HT1080 (cell line): ENCODE data around the gene SEC24D. TPM values are rescaled to one million over a fixed set of nuclear protein-coding genes. Genes with fewer than 3 reads are reported as not detected.
"Not testable (repeated sequence)": the region's sequence is repeated elsewhere in the genome, so short reads cannot be mapped to it uniquely, and the experiment has no call there.

Source experiments
- DNase-seq: peaks from one replicate; pipeline ENCODE4 v3.0.0-alpha.2; 2015; ENCODE audit warnings: low read depth
- polyA plus RNA-seq, 2 experiments: library from polyadenylated mRNA; depleted of rRNA; stranded (reverse); fragments of >200 nt; gene quantifications; 2 replicates each; pipeline ENCODE4 v1.2.3, GENCODE V29; 2015
- total RNA-seq: library from RNA; depleted of rRNA; stranded (reverse); fragments of >200 nt; shearing (Covaris generic); gene quantifications from 2 replicates; pipeline ENCODE4 v1.2.3, GENCODE V29; 2014; rRNA removed

SEC24D gene
- total RNA-seq: 16.4 and 24.4 TPM in 2 replicates
- 31.3 and 36.3 TPM in 2 replicates for polyA plus RNA-seq (2015; cell fraction: cytosol; rRNA removed)
- polyA plus RNA-seq (2015; cell fraction: nucleus; rRNA removed): 67.9 and 71.4 TPM in 2 replicates

- peak; percentile 77 for DNase-seq
Observed at GRCh38 chr4:118835571-118836300, at the start of gene SEC24D. Gene SEC24D (minus strand): TSS chr4:118836126. CDS start chr4:118833696, 2,430 bp downstream.

GRCh38 chr4:118884716-118885115, 48.8 kb upstream of the SEC24D start:
- no peak for DNase-seq

GRCh38 chr4:118883861-118884260, 47.9 kb upstream of the SEC24D start:
- no peak for DNase-seq

- DNase-seq: no peak
Observed at GRCh38 chr4:118881512-118882146, 45.7 kb upstream of the SEC24D start.

- no peak for DNase-seq
Observed at GRCh38 chr4:118879409-118879808, 43.5 kb upstream of the SEC24D start.

- not testable (repeated sequence) for DNase-seq
Observed at GRCh38 chr4:118878507-118878906, 42.6 kb upstream of the SEC24D start.

- no peak for DNase-seq
Observed at GRCh38 chr4:118877797-118878196, 41.9 kb upstream of the SEC24D start.

- no peak for DNase-seq
Observed at GRCh38 chr4:118872181-118872580, 36.3 kb upstream of the SEC24D start.

- DNase-seq: peak; percentile 27
Observed at GRCh38 chr4:118869808-118870342, 33.9 kb upstream of the SEC24D start.

GRCh38 chr4:118867311-118868067, 31.6 kb upstream of the SEC24D start:
- no peak for DNase-seq

- no peak for DNase-seq
Observed at GRCh38 chr4:118866442-118866841, 30.5 kb upstream of the SEC24D start.

- DNase-seq: peak; percentile 59
Observed at GRCh38 chr4:118865091-118865708, 29.3 kb upstream of the SEC24D start.

- no peak for DNase-seq
Observed at GRCh38 chr4:118858779-118859178, 22.9 kb upstream of the SEC24D start.

- DNase-seq: no peak
Observed at GRCh38 chr4:118857760-118858159, 21.8 kb upstream of the SEC24D start.

- peak; percentile 47 for DNase-seq
Observed at GRCh38 chr4:118850488-118851173, 14.7 kb upstream of the SEC24D start.

- DNase-seq: no peak
Observed at GRCh38 chr4:118849867-118850487, 14.1 kb upstream of the SEC24D start.

- no peak for DNase-seq
Observed at GRCh38 chr4:118848901-118849300, 13.0 kb upstream of the SEC24D start.

GRCh38 chr4:118848242-118848641, 12.3 kb upstream of the SEC24D start:
- no peak for DNase-seq

GRCh38 chr4:118846979-118847378, 11.1 kb upstream of the SEC24D start:
- no peak for DNase-seq

- no peak for DNase-seq
Observed at GRCh38 chr4:118845552-118846050, 9.7 kb upstream of the SEC24D start.
